GM19023 (cell line): ENCODE measurements around the gene PRKG1.
"Not testable (repeated sequence)": the region's sequence is repeated elsewhere in the genome, so short reads cannot be mapped to it uniquely, and the experiment has no call there.

Experiments
- ATAC-seq: cut with Tn5 transposase; IDR thresholded peaks from one replicate; pipeline ENCODE4 v1.9.1; 2021; ENCODE audit warnings: mild to moderate bottlenecking, moderate library complexity; ENCODE audit not compliant: unreplicated experiment

PRKG1 gene

GRCh38 chr10:52145636-52146035 lies 1071.3 kb downstream of the PRKG1 start:
- no peak for ATAC-seq

- ATAC-seq = no peak
Observed at GRCh38 chr10:52146766-52147165, 1072.5 kb downstream of the PRKG1 start.

- ATAC-seq = no peak
Observed at GRCh38 chr10:52170776-52171175, 1096.5 kb downstream of the PRKG1 start.

- no peak for ATAC-seq
Observed at GRCh38 chr10:52172581-52172980, 1098.3 kb downstream of the PRKG1 start.

- no peak for ATAC-seq
Observed at GRCh38 chr10:52185256-52185655, 1111.0 kb downstream of the PRKG1 start.

- ATAC-seq = no peak
Observed at GRCh38 chr10:52187521-52188258, 1113.4 kb downstream of the PRKG1 start.

GRCh38 chr10:52191049-52191448 lies 1116.8 kb downstream of the PRKG1 start:
- no peak for ATAC-seq

- no peak for ATAC-seq
Observed at GRCh38 chr10:52194191-52194590, 1119.9 kb downstream of the PRKG1 start.

GRCh38 chr10:52194716-52195115 lies 1120.4 kb downstream of the PRKG1 start:
- no peak for ATAC-seq

- no peak for ATAC-seq
Observed at GRCh38 chr10:52197098-52197497, 1122.8 kb downstream of the PRKG1 start.

- ATAC-seq = no peak
Observed at GRCh38 chr10:52198540-52198939, 1124.3 kb downstream of the PRKG1 start.

GRCh38 chr10:52204906-52205305 lies 1130.6 kb downstream of the PRKG1 start:
- not testable (repeated sequence) for ATAC-seq

- no peak for ATAC-seq
Observed at GRCh38 chr10:52208365-52208764, 1134.1 kb downstream of the PRKG1 start.

GRCh38 chr10:52210161-52210560 lies 1135.9 kb downstream of the PRKG1 start:
- ATAC-seq = no peak

GRCh38 chr10:52212062-52212461 lies 1137.8 kb downstream of the PRKG1 start:
- no peak for ATAC-seq

GRCh38 chr10:52212802-52213201 lies 1138.5 kb downstream of the PRKG1 start:
- no peak for ATAC-seq

GRCh38 chr10:52213321-52213752 lies 1139.0 kb downstream of the PRKG1 start:
- no peak for ATAC-seq

- peak; percentile 74 for ATAC-seq
Observed at GRCh38 chr10:52215745-52216361, 1141.6 kb downstream of the PRKG1 start.

GRCh38 chr10:52216852-52217251 lies 1142.6 kb downstream of the PRKG1 start:
- peak; percentile 65 for ATAC-seq

GRCh38 chr10:52217531-52217930 lies 1143.2 kb downstream of the PRKG1 start:
- ATAC-seq = no peak

- peak; percentile 43 for ATAC-seq
Observed at GRCh38 chr10:52220947-52221346, 1146.7 kb downstream of the PRKG1 start.

- ATAC-seq = no peak
Observed at GRCh38 chr10:52221923-52222322, 1147.6 kb downstream of the PRKG1 start.
